Hepatic stellate cell (primary cell): ENCODE results near the gene UGT3A2.

ENCODE experiments used
- DNase-seq: peaks from one replicate; pipeline ENCODE4 v3.0.0; 2011; ENCODE audit warnings: low spot score

UGT3A2 gene

DNA sequence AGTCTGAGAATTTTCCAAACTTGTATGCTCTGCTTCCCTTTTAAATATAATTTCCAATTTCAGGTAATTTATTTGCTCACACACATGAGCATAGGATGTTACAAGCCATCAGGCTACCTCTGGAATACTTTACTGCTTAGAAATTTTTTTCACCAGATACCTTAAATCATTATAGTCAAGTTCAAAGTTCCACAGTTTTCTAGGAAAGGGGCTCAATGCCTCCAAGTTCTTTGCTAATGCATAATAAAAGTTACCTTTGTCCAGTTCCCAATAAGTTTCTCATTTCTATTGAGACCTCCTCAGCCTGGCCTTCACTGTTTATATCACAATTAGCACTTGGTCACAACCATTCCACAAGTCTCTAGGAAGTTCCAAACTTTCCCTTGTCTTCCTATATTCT is 59.3 kb downstream of the UGT3A2 start:
- DNase-seq: no peak

DNA sequence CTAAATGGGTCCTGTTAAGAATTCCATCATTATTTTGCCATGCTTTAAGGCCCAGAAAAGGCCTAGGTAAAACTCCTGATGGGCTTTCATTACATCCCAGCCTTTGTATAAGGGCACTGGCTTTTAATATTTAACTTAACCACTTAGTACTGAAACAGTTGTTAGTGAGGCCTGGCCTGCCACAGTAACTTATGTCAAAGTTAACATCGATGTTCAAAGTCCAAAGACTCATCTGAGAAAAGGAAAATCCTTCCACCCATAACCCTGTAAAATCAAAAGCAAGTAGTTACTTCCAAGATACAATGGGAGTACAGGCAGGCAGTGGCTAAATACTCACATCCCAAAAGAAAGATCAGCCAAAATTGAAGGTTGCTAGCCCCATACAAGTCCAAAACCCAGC is 60.5 kb downstream of the UGT3A2 start:
- no peak for DNase-seq

DNA sequence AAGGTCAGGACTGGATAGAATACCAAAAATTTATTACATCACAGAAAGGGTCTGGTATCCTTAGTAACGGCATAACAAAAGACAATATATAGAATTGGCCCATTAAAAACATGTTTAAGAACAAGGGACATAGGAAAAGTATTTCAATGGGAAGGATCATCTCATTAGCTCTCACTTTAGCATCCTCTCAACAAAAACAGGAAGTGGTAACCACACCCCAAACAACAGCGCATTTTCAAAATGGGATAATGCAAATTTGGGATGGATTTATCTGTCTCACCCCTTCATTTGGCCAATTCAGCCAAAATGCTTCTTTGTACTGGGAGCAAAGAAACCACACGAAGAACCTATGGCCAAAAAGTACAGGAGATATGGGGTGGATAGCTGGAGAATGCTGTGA is 65.7 kb downstream of the UGT3A2 start:
- DNase-seq: no peak

- no peak for DNase-seq
Measured at GRCh38 chr5:35999547-35999946, 67.1 kb downstream of the UGT3A2 start.

- no peak for DNase-seq
Measured at GRCh38 chr5:35996076-35996475, 70.6 kb downstream of the UGT3A2 start.

DNA sequence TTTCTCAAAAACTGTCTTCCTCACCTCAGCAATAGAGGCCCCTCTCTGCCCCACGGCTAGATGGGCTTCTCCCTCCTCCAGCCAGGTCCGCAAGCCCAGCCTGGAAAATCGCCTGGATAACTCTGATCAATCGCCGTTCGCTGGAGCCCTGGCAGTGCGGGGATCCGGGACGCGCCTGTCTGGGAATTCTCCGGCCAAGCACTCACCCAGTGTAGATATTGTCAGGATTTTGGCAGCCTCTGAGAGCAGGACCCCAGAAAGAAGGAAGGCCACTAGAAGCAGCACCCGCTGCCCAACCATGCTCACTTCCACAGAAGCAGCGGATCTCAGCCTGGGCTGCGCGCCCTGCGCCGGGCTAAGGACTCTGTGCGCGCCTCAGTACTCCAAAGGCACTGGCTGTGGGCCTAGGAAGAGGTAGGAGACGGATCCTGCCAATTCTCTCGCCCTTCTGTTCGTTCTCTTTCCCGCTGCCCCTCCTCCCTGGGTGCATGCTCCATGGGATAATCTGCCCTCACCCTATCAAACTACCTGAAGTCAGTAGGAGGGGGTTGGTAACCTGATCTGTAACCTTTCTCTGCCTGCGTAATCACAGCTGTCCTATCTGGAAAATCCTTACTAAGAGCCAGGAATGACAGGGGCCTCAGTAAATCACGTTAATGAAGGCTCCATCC is 75.6 kb downstream of the UGT3A2 start, which contains the start of gene UGT3A1:
TSS of gene UGT3A1 (minus strand) at position 450 of the 671 bp plus-strand sequence. CDS start at position 300, 150 bp downstream.
- no peak for DNase-seq

DNA sequence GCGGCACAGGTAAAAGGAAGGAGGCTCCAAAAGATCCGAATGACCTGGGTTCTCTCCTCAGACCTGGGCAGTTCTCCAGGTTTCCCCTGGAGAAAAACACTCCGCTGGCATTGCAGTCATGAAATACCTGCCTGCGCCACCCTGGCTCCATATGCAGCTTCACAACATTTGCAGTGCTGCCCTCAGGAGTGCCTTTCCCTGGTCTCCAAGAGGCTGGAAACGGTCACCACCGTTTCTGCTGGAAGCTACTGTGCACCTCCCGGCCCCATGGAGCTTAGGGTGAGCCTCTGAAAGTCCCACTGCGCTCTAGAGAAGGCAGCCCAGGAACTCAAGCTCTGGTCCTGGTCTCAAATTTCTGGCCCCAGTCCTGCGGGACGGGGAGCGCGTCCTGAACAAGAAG is 76.2 kb downstream of the UGT3A2 start:
- no peak for DNase-seq

- DNase-seq: no peak
Measured at GRCh38 chr5:35988529-35988928, 78.2 kb downstream of the UGT3A2 start.

GRCh38 chr5:35987776-35988175 is 78.9 kb downstream of the UGT3A2 start:
- no peak for DNase-seq
